CD4-positive, alpha-beta T cell treated with Interferon alpha-2 for 1 hour (primary cell): Measurements from ENCODE around the gene RECQL5.

Source experiments
- DNase-seq, 2 donors: peaks; one replicate each; pipeline ENCODE4 v3.0.0-alpha.2; 2020 to 2022

The RECQL5 gene

DNA sequence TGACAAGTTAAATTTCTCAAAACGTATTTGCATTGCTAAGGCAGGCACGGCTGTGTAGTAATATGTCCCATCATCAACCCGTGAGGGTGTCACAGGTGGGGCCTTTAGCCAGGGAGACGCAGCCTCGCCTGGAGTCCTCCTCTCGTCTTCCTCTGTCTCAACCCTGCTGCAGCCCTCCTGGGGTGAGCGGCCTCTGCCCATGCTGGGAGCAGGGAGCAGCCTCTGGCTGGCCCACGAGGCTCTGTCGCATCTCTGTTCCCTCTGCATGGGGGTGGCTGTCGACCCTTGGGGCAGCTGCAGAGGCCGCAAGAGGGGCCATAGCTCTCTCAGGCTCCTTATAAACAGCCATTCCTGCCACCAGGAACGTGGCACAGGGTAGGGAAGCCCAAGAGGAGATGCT, 34.5 kb downstream of the RECQL5 start:
- DNase-seq: no peak

DNA sequence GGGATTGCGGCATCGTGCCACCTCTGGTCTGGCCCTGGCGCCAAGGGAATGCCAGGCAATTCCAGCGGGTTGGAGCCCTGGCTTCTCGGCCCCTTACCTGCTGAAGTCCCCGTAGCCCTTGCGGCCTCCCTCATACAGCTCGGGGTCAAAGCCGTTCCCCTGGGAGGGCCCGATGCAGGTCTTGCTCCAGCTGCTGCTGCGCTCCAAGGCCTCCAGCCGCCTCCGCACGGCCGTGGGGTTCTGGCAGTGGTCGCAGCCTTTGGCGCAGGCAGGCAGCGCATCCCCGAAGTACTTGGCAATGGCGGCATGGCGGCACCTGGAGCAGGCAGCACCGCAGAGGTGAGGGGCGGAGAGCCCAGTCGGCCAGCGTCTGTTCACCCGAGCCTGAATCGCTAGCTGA, 35.6 kb downstream of the RECQL5 start:
- DNase-seq: no peak

DNA sequence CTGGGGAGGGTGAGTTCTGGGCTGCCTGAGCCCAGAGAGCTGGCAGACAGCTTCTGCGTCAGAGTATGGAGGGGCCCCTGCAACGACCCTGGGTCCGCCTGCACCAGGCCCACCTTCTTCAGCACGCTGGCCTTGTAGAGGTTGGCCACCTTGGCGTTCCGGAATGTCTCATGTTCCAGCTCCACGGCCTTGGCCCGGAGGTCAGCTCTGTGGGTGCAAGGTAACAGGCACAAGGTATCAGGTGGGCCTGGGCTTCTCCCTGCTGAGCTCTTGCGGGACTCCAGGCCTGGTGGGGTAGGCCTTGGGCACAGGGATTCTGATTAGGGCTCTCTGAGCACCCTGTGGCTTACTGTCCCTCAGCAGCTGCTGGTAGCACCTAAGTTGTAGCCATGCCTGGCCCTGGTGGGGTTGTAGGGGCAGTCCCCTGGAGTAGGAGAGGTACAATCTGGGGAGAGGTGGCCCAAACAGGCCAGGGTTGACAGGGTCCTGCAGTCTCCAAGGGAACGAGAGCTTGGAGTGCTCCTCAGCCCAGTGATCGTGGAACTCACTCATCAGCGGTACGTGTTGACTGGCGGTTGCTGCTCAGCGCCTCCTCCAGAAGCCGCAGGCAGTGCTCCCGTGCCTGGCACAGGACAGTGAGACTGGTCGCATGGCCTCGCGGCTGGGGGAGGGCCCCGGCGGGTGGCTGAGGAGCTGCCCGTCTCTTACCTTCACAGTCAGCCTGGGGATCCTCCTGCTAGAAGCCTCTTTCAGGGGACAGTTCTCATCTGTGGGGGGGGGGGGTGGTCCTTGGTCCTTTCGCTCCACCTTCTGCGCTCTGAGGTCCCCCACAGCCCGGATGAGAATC, 36.7 kb downstream of the RECQL5 start:
- no peak for DNase-seq

DNA sequence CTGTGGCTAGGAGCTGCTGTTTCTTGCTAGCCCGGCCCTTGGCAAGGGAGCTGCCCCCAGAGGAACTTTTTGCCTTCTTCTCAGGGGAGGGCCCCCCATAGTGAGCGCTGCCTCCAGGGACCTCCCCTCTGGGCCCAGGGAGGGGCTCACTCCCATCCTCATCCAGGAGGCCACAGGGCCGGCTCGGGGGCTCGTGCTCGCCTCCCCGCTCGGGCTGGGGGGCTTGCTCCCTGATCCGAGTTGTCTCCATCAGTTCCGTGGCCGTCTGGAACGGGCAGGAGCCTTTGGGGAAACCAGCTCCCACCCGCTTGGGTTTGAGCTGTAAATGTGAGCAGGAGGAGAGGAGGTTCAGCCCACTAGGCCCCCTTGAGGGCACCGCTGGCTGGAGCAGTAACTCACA, 37.8 kb downstream of the RECQL5 start:
- no peak for DNase-seq

DNA sequence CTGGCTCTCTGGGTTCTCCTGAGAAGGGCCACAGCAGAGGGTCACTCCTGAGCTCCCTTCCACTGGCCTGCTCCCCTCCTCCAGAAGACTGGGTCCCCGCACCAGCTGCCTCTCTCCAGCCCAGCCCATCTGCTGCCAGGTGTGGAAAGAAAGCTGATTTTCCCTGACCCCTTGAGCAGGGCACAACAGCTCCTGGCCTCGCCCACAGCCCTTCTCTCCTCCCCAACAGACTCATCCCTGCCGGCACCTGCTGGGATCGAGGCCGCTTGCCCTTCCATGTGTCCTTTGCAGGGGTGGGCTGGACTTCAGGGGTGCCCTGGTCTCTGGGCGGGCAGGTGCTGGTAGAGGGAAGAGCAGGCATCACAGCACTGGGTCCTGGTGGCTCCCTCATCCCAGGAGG, 38.5 kb downstream of the RECQL5 start:
- no peak for DNase-seq

DNA sequence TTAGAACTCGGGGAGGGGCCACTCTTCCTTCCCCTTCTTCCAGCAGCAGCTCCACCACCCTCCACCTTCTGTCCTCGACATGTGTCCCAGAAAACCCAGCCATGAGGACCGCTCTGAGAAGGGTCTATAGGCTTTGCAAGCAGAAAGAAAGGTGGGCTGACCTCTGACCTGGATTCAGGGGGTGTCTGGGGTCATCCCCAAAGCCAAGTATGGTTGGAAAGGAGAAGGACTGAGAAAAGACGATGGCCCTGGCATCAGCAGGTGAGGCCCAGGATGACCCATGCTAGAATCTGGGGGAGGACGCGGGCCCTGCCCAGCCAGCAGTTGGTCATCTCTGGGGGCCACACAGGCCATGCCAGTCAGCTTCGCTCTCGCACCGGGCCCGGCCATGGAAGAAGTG, 39.9 kb downstream of the RECQL5 start:
- DNase-seq: no peak

DNA sequence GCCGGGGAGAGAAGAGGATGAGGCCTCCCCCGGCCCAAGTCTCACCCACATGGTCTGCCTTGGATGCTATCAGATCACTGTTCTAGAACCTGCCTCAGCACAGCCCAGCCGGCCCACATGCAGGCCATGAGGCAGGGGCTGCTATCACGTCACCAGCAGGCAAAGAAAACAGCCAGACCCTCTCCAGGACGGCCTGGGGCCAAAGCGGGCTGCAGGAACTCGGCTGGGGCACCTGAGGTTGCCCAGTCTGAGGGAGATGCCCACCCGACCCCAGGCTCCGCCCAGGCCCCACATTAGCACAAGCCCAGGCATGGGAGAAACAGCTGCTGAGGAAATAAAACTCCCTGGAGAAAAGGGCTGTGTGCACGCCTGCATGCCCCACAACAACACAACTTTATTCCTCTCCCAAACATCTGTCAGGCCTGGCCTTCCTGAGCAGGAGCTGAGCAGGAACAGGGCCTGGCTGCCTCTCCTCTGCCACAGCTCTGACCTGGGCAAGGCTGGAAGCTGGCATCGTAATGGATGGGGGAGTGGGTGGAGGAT, 40.4 kb downstream of the RECQL5 start:
- no peak for DNase-seq

DNA sequence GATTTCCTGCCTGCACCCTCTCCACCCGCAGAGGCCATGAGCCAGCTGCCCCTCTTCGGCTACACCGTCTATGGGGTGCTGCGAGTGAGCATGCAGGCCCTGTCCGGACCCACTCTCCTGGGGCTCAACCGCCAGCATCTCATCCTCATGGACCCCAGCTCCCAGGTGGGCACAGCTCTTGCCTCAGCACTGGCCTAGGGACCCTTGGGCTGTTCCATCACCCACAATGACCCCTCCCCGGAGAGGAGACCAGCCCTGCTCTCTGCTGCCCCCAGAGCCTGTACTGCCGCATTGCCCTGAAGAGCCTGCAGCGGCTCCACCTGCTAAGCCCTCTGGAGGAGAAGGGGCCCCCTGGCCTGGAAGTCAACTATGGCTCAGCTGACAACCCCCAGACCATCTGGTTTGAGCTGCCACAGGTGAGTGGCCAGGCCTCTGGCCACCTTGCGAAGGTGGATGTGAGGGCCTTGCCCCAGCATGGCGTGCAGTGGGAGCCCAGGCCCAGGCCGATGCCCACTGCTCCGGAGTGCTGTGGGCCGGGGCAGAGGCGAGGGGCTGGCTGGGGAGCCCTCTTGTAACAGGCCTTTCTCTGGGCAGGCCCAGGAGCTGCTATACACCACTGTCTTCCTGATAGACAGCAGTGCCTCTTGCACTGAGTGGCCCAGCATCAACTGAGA, 41.0 kb downstream of the RECQL5 start:
- DNase-seq: peak in 1 of 2 donors; percentile 8

DNA sequence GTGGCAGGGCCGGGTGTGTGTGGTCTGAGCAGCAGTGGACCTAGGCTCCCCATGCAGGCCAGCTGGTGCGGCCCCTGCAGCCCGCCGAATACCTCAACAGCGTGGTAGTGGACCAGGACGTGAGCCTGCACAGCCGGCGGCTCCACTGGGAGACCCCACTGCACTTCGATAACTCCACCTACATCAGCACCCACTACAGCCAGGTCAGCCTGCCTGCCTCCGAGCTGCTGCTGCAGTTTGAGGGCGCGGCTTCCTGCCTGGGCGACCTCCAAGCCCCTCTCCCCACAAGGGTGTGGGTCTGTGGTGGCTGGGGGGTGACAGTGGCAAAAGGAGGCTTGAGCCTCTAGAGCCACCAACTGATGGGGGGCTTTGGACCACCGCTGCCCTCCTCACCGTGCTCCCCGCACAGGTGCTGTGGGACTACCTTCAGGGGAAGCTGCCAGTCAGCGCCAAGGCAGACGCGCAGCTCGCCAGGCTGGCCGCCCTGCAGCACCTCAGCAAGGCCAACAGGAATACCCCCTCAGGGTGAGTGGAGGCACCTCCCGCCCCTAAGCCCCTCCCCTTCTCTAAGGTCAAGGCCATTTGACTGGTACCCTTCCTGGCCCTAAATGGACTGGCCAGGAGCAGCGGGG, 42.1 kb downstream of the RECQL5 start:
- DNase-seq: no peak

DNA sequence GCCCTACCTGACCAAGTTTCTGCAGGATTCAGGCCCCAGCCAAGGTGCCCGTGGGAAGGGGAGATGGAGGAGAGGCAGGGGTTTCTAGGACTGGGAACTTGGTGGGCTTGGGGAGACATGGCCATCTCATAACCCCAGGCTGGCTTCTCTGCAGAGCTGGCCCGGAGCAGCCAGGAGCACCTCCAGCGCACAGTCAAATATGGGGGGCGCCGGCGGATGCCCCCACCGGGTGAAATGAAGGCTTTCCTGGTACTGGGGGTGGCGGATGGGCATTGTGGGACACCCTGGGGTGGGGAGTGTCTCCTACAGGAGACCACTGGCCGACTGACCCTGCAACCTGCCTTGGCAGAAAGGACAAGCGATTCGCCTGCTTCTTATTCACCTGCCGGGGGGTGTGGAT, 42.9 kb downstream of the RECQL5 start:
- DNase-seq: no peak

DNA sequence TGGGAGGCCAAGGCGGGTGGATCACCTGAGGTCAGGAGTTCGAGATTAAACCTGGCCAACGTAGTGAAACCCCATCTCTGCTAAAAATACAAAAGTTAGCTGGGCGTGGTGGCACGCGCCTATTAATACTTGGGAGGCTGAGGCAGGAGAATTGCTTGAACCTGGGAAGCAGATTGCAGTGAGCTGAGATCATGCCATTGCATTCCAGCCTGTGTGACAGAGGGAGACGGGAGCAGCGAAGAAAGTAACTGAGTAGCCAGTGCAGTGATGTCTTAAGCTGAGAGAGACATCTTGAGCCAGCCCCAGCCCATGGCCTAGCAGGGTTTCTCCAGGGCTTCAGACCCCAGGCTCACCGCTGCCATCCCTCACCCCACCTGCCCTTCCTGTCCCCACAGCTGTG, 43.6 kb downstream of the RECQL5 start:
- no peak for DNase-seq

DNA sequence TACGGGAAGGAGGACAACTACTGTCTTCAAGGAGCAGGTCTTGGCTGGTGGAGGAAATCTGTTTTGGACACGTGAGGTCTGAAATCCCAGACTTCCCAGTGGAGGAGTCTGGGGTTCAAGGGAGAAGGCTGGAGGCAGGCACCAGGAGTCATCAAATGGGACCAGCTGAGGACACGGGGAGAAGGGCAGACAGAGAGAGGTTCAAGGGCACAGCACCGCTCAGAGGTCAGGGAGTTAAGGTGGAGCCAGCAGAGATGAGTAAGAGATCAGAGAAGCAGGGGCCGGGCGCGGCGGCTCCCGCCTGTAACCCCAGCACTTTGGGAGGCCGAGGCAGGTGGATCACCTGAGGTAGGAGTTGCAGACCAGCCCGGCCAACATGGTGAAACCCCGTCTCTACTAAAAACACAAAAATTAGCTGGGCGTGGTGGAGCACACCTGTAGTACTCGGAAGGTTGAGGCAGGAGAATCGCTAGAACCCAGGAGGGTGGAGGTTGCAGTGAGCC, 44.1 kb downstream of the RECQL5 start:
- DNase-seq: no peak

DNA sequence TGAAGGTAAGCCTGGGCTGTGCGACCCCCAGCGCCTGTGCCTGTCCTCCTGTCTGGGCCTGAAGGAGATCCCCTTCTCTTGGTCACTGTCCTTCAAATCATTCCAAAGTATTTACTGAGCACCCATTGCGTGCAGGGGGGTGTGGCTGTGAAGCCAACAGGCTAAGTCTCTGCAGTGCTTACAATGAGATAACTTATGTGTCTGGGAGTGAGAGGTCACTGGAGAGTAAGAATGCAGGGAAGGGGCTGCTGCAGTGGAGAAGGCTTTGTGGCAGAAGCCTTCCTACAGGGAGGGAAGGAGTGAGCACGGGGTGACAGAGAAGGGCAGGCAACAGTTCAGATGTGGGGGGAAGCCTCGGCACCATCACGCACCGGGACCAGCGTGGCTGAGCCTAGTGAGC, 44.9 kb downstream of the RECQL5 start:
- DNase-seq: no peak

DNA sequence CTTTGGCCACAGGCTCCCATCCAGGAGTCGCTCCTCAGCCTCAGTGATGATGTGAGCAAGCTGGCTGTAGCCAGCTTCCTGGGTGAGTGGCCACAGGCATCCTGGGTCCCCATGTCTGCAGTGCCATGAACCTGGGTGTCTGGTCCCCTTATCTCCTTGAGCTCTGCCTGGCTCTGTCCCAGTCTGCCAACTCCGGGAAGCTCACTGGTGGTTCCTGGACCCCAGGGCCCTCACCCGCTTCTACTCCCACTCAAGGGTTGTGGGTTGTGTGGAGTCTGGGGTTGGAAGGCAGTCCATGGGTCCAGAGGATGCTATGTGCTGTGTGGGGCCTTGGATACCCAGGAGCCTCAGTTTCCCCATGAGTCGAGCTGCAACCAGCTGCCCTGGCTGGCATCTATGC, 45.5 kb downstream of the RECQL5 start:
- no peak for DNase-seq

DNA sequence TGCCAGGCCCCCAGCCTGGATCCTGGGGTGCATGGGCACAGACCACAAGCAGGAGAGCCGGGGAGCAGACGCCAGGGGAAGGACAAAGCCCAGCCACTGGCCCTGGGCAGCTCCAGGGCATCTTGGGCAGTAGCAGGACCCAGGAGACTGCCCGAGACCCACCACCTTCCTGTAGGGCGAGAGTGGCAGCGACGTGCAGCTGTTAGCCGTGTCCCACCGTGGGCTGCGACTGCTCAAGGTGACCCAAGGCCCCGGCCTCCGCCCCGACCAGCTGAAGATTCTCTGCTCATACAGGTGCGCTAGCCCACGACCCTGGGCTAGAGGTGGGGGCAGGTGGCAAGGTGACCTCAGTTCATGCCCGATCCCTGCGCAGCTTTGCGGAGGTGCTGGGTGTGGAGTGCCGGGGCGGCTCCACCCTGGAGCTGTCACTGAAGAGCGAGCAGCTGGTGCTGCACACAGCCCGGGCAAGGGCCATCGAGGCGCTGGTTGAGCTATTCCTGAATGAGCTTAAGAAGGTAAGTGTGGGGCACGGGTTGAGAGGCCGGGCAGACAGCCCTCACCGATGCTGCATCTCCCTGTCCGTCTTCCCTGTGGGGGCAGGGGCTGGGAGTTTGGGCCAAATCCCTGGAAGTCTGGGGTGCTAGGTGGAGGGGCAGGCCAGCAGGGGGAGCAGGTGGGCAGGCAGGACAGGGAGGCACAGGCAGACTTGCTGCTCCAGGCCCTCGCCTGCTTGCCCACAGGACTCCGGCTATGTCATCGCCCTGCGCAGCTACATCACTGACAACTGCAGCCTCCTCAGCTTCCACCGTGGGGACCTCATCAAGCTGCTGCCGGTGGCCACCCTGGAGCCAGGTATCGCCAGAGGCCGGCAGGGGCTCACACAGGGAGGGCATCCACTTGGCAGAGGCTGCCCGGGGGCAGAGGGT, 47.2 kb downstream of the RECQL5 start:
- no peak for DNase-seq

DNA sequence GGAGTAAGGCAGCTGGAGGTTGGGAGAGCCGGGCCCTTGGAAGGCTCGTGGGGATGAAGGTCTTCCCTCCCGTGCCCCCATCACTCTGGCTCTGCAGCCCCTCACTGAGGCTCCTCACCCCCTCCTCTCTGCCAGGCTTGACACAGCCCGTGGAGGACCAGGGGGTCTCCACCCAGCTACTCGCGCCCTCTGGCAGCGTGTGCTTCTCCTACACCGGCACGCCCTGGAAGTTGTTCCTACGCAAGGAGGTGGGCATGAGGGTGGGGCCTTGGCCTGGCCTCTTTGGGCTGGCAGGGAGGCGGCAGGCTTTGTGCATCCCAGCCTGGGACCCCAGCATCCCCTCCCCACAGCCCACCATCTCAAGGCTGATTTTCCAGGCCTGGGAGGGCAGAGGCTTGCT, 49.3 kb downstream of the RECQL5 start:
- no peak for DNase-seq

DNA sequence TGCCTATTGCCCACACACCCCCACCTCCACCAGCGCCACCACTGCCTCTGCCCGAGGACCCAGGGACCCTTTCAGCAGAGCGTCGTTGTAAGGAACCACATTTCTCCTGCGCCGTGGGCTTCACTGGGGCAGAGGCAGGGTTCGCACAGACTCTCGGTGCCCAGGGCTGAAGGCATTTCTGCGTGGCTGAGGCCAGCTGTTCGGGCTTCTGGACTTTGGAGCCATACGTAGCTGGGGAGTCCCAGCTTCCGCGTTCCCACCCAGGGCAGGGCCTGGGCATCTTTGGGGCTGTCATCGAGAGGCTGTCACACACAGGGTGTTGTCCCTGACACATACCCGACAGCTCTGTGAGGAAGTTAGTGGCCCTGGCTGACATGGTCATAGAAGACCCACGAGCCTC, 49.7 kb downstream of the RECQL5 start:
- DNase-seq: no peak

DNA sequence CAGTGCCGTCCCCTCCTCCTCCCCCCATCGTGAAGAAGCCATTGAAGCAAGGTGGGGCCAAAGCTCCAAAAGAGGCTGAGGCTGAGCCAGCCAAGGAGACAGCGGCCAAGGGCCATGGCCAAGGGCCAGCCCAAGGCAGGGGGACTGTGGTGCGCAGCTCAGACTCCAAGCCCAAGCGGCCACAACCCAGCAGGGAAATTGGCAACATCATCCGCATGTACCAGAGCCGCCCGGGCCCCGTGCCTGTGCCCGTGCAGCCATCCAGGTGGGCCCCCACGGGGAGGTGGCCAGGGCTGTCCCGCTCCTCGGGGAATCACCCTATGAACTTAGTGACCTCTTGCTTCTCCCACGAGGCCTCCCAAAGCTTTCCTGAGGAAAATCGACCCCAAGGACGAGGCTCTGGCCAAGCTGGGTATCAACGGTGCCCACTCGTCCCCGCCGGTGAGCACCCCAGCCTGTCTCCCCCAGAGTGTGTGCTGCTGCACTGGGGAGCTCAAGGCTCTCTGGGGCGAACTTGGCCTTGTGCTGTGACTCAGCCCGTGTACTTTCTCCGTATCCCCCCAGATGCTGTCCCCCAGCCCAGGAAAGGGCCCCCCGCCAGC, 50.3 kb downstream of the RECQL5 start:
- DNase-seq: no peak

DNA sequence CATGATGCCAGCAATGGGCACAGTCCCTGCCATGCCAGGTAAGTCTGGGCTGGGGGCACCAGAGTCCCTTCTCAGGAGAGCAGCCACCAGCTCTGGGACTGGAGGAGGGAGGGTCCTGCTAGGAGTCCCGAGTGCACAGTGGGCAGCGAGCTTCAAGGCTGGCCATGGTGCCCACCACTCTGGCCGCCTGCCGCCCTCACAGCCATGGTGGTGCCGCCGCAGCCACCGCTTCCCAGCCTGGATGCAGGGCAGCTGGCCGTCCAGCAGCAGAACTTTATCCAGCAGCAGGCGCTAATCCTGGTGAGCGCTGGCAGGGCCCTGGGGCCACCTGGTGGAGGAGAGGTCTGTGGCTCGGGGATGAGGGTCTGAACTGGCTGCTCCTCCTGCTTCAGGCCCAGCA, 51.7 kb downstream of the RECQL5 start:
- DNase-seq: no peak

DNA sequence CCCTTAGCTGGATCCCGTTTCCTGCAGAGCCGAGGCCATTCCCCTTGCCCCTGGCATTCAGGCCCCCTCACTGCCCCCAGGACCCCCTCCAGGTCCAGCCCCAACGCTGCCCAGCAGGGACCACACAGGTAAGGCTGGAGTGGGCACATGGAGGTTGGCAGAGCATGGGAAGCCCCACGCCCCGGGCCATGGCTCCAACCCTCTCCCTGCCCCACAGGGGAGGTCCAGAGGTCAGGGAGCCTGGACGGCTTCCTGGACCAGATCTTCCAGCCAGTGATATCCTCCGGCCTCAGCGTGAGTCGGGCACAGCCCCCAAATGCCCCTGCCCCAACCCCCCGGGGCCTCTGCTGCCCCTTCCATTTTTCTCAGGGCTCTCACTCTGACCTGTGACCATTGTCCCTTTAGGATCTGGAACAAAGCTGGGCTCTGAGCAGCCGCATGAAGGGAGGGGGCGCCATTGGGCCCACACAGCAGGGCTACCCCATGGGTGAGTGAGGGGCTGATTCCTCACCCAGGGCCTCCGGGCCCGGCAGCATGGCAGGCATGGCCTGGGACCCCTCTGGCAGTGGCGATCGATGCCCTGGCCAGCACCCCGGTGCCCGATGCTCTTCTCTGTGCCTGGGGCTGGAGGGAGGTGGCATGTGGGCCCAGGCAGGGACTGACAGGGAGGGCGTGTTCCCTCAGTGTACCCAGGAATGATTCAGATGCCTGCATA, 52.2 kb downstream of the RECQL5 start:
- DNase-seq: no peak

DNA sequence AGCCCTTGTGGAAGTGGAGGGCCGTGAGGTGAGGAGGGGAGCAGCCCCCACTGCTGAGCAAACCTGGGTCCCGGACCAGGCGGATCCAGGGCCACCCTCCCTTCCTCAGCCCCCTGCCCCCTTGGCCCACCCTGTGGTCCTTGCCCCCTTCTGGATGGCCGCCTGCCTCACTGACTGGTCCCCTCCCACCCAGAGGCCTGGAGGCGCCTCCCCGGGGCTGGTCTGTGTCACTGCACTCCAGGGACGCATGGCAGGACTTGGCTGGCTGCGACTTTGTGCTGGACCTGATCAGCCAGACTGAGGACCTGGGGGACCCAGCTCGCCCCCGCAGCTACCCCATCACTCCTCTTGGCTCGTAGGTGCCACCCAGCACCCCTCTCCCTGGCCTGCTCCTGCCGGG, 52.9 kb downstream of the RECQL5 start:
- no peak for DNase-seq
